ENCODE data around the gene CACNA1D. TPM values are rescaled to one million over a fixed set of nuclear protein-coding genes. Genes with fewer than 3 reads are reported as not detected.

Gene CACNA1D
- polyA plus RNA-seq, 4 donors, result 2.2 to 133 (median 6.2) TPM

DNA sequence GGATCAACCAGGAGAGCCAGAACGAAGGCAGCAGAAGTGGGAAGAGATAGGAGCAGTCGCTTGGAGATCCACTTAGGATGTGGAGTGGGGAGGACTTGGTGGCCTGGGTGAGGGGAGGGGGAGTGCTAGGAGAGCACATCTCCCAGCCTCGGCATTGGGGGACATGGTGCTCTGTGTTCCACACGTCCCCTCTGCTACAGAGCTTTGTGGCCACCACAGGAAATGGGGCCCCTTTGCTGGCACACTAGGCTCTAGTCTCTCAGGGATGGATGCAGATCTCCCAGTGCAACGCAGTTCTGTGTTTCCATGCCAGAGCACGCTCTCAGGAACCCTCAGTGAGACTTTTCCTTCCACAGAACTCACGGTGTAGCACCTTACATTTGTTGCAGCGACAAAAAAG is 283.1 kb downstream of the CACNA1D start:
- WGBS, 3 donors, result 78 to 92% (median 82%) methylated on average over 8 of the region's 8 CpGs
- FAIRE-seq (no peak), DNase-seq (no peak)
- H3K27ac ChIP-seq (ENCODE audit: low read depth in 1 of 3, low read length in 2 of 3), result no peak overlapping the region
- no peak overlapping the region for H3K4me3 ChIP-seq (ENCODE audit: low read depth in 1 of 3, low read length in 3 of 3)
- H3K27me3 ChIP-seq (ENCODE audit: control insufficient read depth in 3 of 3, insufficient read depth in 3 of 3, low read length in 3 of 3), result no peaks in the 10 kb centered on the region
- peaks cover 0 to 56% (median 0%) of the 10 kb centered on the region in 3 donors for H3K36me3 ChIP-seq (ENCODE audit: control insufficient read depth in 3 of 3, insufficient read depth in 2 of 3, low read depth in 1 of 3, low read length in 3 of 3)
- H3K4me1 ChIP-seq (ENCODE audit: control insufficient read depth in 3 of 3, insufficient read depth in 2 of 3, low read depth in 1 of 3, low read length in 2 of 3), result peaks cover 0 to 4% (median 0%) of the 10 kb centered on the region in 3 donors
- H3K9me3 ChIP-seq (ENCODE audit: control insufficient read depth in 2 of 2, insufficient read depth in 1 of 2, low read depth in 1 of 2, low read length in 1 of 2), result no peaks in the 10 kb centered on the region

DNA sequence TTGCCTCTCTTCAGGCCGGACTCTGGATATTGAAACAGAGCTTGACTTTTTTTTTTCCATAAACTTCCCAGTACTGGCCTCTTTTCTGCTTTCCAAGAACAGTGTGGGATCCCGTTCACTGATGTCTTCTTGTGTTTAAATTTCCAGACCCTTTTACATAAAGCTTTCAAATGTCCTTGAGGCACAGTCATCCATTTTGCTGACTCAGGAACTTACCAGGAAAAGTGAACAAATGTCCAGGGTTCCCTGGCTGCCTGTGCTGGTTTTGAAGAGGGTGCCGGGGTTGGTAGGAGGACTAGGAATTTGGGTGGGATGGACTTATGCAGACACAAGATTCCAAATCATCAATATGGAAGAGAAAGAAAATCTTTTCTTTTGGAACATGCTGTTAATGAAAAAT is 283.7 kb downstream of the CACNA1D start:
- no peak overlapping the region for H3K4me3 ChIP-seq (ENCODE audit: low read depth in 1 of 3, low read length in 3 of 3)
- no peak for FAIRE-seq
- no peaks in the 10 kb centered on the region for H3K9me3 ChIP-seq (ENCODE audit: control insufficient read depth in 2 of 2, insufficient read depth in 1 of 2, low read depth in 1 of 2, low read length in 1 of 2)
- no peak for DNase-seq
- peaks cover 0 to 56% (median 0%) of the 10 kb centered on the region in 3 donors for H3K36me3 ChIP-seq (ENCODE audit: control insufficient read depth in 3 of 3, insufficient read depth in 2 of 3, low read depth in 1 of 3, low read length in 3 of 3)
- peaks cover 0 to 3% (median 0%) of the 10 kb centered on the region in 3 donors for H3K4me1 ChIP-seq (ENCODE audit: control insufficient read depth in 3 of 3, insufficient read depth in 2 of 3, low read depth in 1 of 3, low read length in 2 of 3)
- H3K27ac ChIP-seq (ENCODE audit: low read depth in 1 of 3, low read length in 2 of 3), result no peak overlapping the region
- H3K27me3 ChIP-seq (ENCODE audit: control insufficient read depth in 3 of 3, insufficient read depth in 3 of 3, low read length in 3 of 3), result no peaks in the 10 kb centered on the region
- 88 to 94% (median 91%) methylated on average over 3 of the region's 3 CpGs for WGBS, 3 donors

DNA sequence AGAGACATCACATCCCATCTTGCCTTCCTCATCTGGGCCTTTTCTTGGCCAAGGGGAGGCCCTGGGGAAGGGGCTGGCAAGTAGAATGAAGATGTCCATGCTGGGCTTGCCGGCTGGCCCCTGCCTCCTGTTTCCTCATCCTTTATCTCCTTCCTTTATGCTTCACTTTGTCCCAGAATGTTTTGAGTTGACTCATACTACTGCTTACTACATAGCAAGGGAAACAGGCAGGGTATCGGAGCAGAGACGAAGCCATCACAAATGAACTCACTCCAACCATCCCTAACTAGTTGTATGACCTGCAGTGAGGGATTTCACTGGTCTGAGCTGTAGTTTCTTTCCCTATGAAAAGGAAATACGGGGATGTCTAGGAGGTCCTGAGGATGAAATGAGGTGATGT is 285.8 kb downstream of the CACNA1D start:
- H3K9me3 ChIP-seq (ENCODE audit: control insufficient read depth in 2 of 2, insufficient read depth in 1 of 2, low read depth in 1 of 2, low read length in 1 of 2), result no peaks in the 10 kb centered on the region
- WGBS, 3 donors, result 78 to 95% (median 87%) methylated on average over 4 of the region's 4 CpGs
- H3K27me3 ChIP-seq (ENCODE audit: control insufficient read depth in 3 of 3, insufficient read depth in 3 of 3, low read length in 3 of 3), result no peaks in the 10 kb centered on the region
- no peaks in the 10 kb centered on the region for H3K4me1 ChIP-seq (ENCODE audit: control insufficient read depth in 3 of 3, insufficient read depth in 2 of 3, low read depth in 1 of 3, low read length in 2 of 3)
- FAIRE-seq (no peak), DNase-seq (no peak)
- H3K36me3 ChIP-seq (ENCODE audit: control insufficient read depth in 3 of 3, insufficient read depth in 2 of 3, low read depth in 1 of 3, low read length in 3 of 3), result peaks cover 0 to 64% (median 0%) of the 10 kb centered on the region in 3 donors
- H3K4me3 ChIP-seq (ENCODE audit: low read depth in 1 of 3, low read length in 3 of 3), result no peak overlapping the region
- no peak overlapping the region for H3K27ac ChIP-seq (ENCODE audit: low read depth in 1 of 3, low read length in 2 of 3)

DNA sequence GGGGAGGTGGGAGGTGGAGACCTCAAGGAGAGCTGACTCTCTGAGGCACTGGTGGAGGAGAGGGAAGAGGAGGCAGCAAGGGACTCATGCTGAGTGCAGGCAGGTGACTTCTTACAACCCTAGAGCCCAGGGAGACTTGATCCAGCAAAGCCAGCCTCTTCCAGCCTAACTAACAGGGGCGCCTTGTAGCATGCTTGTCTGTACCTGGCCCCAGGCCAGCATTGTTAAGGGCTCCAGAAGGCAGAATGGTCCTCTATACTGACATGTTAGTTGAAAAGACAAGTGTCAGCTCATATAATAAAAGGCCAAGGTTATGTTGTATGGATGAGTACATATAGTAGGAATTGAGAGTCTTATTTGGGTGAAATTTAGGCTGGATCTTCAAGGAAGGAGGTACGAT is 286.4 kb downstream of the CACNA1D start:
- H3K9me3 ChIP-seq (ENCODE audit: control insufficient read depth in 2 of 2, insufficient read depth in 1 of 2, low read depth in 1 of 2, low read length in 1 of 2), result no peaks in the 10 kb centered on the region
- no peaks in the 10 kb centered on the region for H3K4me1 ChIP-seq (ENCODE audit: control insufficient read depth in 3 of 3, insufficient read depth in 2 of 3, low read depth in 1 of 3, low read length in 2 of 3)
- H3K27ac ChIP-seq (ENCODE audit: low read depth in 1 of 3, low read length in 2 of 3), result no peak overlapping the region
- DNase-seq, result no peak
- peaks cover 0 to 68% (median 0%) of the 10 kb centered on the region in 3 donors for H3K36me3 ChIP-seq (ENCODE audit: control insufficient read depth in 3 of 3, insufficient read depth in 2 of 3, low read depth in 1 of 3, low read length in 3 of 3)
- no peak overlapping the region for H3K4me3 ChIP-seq (ENCODE audit: low read depth in 1 of 3, low read length in 3 of 3)
- WGBS, 3 donors, result 80 to 86% (median 84%) methylated on average over 2 of the region's 2 CpGs
- no peaks in the 10 kb centered on the region for H3K27me3 ChIP-seq (ENCODE audit: control insufficient read depth in 3 of 3, insufficient read depth in 3 of 3, low read length in 3 of 3)
- FAIRE-seq, result no peak

DNA sequence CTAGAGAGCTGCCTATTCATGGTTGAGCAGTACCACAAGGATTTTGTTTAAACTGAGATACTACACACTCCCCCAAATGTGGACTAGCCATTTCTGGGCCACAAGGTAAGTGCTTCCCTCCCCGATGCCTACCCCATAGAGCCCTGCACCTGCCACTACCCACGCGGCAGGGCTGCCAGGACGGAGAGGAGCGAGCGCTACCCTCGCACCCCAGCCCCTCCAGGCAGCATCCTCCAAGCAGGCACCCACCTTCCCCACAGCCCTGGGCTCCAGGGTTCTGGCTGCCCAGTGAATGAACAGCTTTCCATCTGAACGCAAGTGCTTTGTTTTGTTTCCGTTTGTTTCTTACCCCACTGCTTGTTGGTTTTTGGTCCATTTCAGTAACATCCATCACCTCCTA is 292.6 kb downstream of the CACNA1D start:
- Histone ChIP-seq H3K4me3 (ENCODE audit: low read depth in 1 of 3, low read length in 3 of 3) (no peak overlapping the region), H3K27me3 (ENCODE audit: control insufficient read depth in 3 of 3, insufficient read depth in 3 of 3, low read length in 3 of 3) (no peaks in the 10 kb centered on the region), H3K27ac (ENCODE audit: low read depth in 1 of 3, low read length in 2 of 3) (no peak overlapping the region), H3K36me3 (ENCODE audit: control insufficient read depth in 3 of 3, insufficient read depth in 2 of 3, low read depth in 1 of 3, low read length in 3 of 3) (peaks cover 0 to 63% (median 0%) of the 10 kb centered on the region in 3 donors), H3K4me1 (ENCODE audit: control insufficient read depth in 3 of 3, insufficient read depth in 2 of 3, low read depth in 1 of 3, low read length in 2 of 3) (no peaks in the 10 kb centered on the region), H3K9me3 (ENCODE audit: control insufficient read depth in 2 of 2, insufficient read depth in 1 of 2, low read depth in 1 of 2, low read length in 1 of 2) (no peaks in the 10 kb centered on the region)
- WGBS, 3 donors, result 86 to 90% (median 89%) methylated on average over 9 of the region's 9 CpGs
- no peak for FAIRE-seq
- no peak for DNase-seq

DNA sequence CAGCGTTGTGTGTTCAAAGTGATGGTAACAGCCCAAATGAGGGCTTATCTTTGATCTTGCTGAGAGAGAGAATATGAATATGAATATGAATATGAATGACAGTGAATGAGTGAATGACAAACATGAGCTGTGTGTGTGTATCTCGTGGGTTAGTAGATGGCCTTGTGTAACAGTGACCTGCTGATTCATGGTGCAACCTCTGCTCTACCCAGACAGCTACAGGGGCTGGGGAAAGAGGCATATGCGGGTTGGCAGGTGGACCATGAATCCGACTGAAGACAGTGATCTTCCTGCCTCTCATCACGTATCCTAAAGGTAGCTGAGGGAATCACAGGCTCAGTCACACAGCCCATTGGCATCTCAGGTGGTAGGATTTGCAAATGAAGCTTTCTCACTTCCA is 293.6 kb downstream of the CACNA1D start:
- no peak for DNase-seq
- H3K27me3 ChIP-seq (ENCODE audit: control insufficient read depth in 3 of 3, insufficient read depth in 3 of 3, low read length in 3 of 3), result no peaks in the 10 kb centered on the region
- H3K36me3 ChIP-seq (ENCODE audit: control insufficient read depth in 3 of 3, insufficient read depth in 2 of 3, low read depth in 1 of 3, low read length in 3 of 3), result peaks cover 0 to 63% (median 0%) of the 10 kb centered on the region in 3 donors
- H3K27ac ChIP-seq (ENCODE audit: low read depth in 1 of 3, low read length in 2 of 3), result no peak overlapping the region
- WGBS, 3 donors, result 71 to 88% (median 78%) methylated on average over 5 of the region's 5 CpGs
- H3K9me3 ChIP-seq (ENCODE audit: control insufficient read depth in 2 of 2, insufficient read depth in 1 of 2, low read depth in 1 of 2, low read length in 1 of 2), result no peaks in the 10 kb centered on the region
- H3K4me3 ChIP-seq (ENCODE audit: low read depth in 1 of 3, low read length in 3 of 3), result no peak overlapping the region
- FAIRE-seq, result no peak
- no peaks in the 10 kb centered on the region for H3K4me1 ChIP-seq (ENCODE audit: control insufficient read depth in 3 of 3, insufficient read depth in 2 of 3, low read depth in 1 of 3, low read length in 2 of 3)

DNA sequence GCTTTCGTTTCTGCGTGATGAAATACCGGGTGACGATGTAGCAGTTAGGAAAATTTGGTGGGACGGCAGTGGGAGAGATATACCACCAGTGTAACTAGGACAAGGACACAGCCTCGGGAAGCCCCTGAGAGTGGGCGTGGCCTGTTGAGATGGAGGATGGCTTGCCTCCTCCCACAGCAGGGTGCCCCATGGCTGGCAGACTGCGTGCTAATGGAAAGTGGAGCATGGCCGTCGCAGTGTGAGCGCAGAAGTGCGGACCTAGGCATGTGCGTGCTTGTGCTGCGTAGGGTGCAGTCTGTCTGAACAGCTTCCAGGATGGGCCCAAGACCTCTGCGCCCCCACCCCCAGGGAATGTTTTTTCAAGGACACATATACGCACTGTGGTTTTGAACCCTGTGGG is 295.0 kb downstream of the CACNA1D start:
- FAIRE-seq (no peak), DNase-seq (no peak)
- H3K27me3 ChIP-seq (ENCODE audit: control insufficient read depth in 3 of 3, insufficient read depth in 3 of 3, low read length in 3 of 3), result no peaks in the 10 kb centered on the region
- peaks cover 0 to 54% (median 0%) of the 10 kb centered on the region in 3 donors for H3K36me3 ChIP-seq (ENCODE audit: control insufficient read depth in 3 of 3, insufficient read depth in 2 of 3, low read depth in 1 of 3, low read length in 3 of 3)
- no peak overlapping the region for H3K27ac ChIP-seq (ENCODE audit: low read depth in 1 of 3, low read length in 2 of 3)
- no peaks in the 10 kb centered on the region for H3K9me3 ChIP-seq (ENCODE audit: control insufficient read depth in 2 of 2, insufficient read depth in 1 of 2, low read depth in 1 of 2, low read length in 1 of 2)
- 88 to 95% (median 91%) methylated on average over 16 of the region's 16 CpGs for WGBS, 3 donors
- no peak overlapping the region for H3K4me3 ChIP-seq (ENCODE audit: low read depth in 1 of 3, low read length in 3 of 3)
- H3K4me1 ChIP-seq (ENCODE audit: control insufficient read depth in 3 of 3, insufficient read depth in 2 of 3, low read depth in 1 of 3, low read length in 2 of 3), result no peaks in the 10 kb centered on the region

DNA sequence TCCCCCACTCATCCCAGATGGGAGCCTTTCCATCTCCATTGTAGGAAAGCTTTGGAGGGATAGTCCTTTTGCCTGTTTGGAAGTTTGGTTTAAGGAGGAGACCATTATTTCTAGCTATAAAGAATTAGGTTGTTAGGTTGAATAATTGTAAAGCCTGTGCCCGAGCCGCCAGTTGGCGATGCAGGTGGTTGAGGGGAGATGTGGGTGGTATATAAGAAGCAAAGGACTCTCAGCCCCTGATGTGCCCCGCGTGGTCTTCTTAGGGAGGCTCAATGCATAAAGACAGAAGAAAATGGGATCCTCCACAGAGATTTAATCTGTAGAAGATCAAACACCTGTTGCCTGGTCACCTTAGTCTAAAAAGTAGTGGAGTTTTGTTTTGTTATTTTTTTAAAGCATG is 296.1 kb downstream of the CACNA1D start:
- WGBS, 3 donors, result 91 to 97% (median 94%) methylated on average over 5 of the region's 5 CpGs
- peaks cover 0 to 44% (median 0%) of the 10 kb centered on the region in 3 donors for H3K36me3 ChIP-seq (ENCODE audit: control insufficient read depth in 3 of 3, insufficient read depth in 2 of 3, low read depth in 1 of 3, low read length in 3 of 3)
- H3K4me3 ChIP-seq (ENCODE audit: low read depth in 1 of 3, low read length in 3 of 3), result no peak overlapping the region
- H3K9me3 ChIP-seq (ENCODE audit: control insufficient read depth in 2 of 2, insufficient read depth in 1 of 2, low read depth in 1 of 2, low read length in 1 of 2), result no peaks in the 10 kb centered on the region
- no peak overlapping the region for H3K27ac ChIP-seq (ENCODE audit: low read depth in 1 of 3, low read length in 2 of 3)
- DNase-seq, result no peak
- no peaks in the 10 kb centered on the region for H3K4me1 ChIP-seq (ENCODE audit: control insufficient read depth in 3 of 3, insufficient read depth in 2 of 3, low read depth in 1 of 3, low read length in 2 of 3)
- no peaks in the 10 kb centered on the region for H3K27me3 ChIP-seq (ENCODE audit: control insufficient read depth in 3 of 3, insufficient read depth in 3 of 3, low read length in 3 of 3)
- FAIRE-seq, result no peak

DNA sequence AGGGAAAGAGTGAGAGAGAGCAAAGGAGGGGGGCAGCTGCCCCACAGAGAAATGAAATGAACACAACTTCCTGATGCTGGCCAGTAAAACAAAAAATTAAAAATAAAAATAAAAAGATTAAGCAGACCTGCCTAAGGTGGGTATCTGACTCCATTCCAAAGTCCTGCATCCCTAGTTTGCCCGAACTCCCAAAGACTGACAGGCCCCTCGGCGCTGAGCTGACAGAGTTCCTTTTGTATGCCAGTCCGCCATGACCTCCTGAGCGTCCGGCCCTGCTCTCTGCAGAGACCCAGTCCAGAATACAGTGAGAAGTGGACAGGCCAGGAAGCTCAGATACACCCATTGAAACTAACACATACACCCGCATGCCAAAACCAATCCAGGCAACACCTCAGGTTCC is 296.9 kb downstream of the CACNA1D start:
- FAIRE-seq, result no peak
- Histone ChIP-seq H3K36me3 (ENCODE audit: control insufficient read depth in 3 of 3, insufficient read depth in 2 of 3, low read depth in 1 of 3, low read length in 3 of 3) (peaks cover 0 to 40% (median 0%) of the 10 kb centered on the region in 3 donors), H3K27ac (ENCODE audit: low read depth in 1 of 3, low read length in 2 of 3) (no peak overlapping the region), H3K9me3 (ENCODE audit: control insufficient read depth in 2 of 2, insufficient read depth in 1 of 2, low read depth in 1 of 2, low read length in 1 of 2) (no peaks in the 10 kb centered on the region), H3K4me3 (ENCODE audit: low read depth in 1 of 3, low read length in 3 of 3) (no peak overlapping the region), H3K4me1 (ENCODE audit: control insufficient read depth in 3 of 3, insufficient read depth in 2 of 3, low read depth in 1 of 3, low read length in 2 of 3) (no peaks in the 10 kb centered on the region), H3K27me3 (ENCODE audit: control insufficient read depth in 3 of 3, insufficient read depth in 3 of 3, low read length in 3 of 3) (no peaks in the 10 kb centered on the region)
- DNase-seq, result no peak
- WGBS, 3 donors, result 82 to 92% (median 87%) methylated on average over 7 of the region's 7 CpGs
